ENCODE results near the gene FNDC3B.
A peak's percentile ranks its signal among the peaks of the same experiment; 100 is the strongest.

Gene FNDC3B

GRCh38 chr3:172150913-172151650 is 111.7 kb downstream of the FNDC3B start:
- no peak for DNase-seq (ENCODE audit: low read depth in 2 of 2)

DNA sequence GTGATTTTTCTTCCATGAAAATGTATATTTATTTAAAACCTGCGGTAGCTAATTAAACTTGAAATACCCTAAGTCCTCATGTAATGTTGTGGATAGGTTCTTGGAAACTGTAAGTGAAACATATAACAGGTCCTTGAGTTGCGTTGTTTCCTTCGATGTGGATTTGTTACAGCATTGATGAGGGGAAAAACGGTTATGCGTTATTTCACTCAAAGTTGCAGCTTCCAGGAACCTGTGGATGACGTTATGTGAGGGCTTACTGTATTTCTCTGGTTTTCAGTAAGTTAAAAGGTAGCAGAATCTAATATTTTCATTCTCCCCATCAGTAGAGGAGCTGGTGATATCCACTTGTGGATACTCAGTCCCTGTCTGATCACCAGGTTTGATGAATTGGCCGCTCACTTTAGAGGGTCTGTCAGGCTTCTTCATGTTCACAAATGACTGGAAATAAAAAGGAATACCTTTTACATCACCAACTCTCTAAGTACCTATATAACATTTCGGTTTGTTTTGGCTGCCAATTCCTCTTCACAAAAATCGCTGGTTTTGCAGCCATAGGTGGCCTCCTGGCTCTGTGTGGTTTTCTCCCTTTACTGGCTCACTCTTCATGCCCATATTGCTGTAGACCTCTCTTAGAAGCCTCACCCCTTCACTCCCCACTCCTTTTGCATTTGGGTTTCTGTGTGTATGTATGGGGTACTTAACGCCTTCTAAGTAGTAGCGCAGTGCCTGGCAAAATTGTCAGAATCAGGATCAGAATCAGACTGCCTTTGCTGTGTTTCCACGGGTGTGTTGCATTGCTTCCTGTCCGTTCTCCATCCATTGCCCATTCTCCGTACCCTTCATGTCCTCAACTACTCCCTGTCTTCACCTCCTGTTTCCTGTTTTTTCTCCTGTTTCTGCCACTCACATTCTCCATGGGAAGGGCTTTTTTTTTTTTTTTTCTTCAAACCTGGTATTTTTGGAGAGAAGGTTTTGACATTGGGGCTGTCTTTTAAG is 112.6 kb downstream of the FNDC3B start:
- no peak for DNase-seq (ENCODE audit: low read depth in 2 of 2)

DNA sequence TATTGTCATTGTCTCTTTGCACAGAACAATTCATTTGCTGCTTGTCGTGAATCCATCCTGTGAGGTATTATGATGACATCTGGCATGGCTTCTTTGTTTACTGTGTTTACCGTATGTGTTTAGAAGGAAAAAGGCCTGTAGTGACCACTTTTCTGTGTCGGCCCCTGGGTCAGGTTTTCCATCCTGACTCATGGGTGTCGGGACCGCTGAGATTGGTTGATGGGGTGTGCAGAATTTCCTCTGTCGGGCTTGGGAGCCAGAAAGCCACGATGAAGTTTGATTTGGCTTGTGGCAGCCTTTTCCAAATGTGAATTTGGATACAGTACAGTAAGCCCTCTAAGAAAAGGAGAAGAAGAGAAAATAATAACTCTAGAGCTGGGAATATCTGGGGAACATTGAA is 113.5 kb downstream of the FNDC3B start:
- no peak for DNase-seq (ENCODE audit: low read depth in 2 of 2)

DNA sequence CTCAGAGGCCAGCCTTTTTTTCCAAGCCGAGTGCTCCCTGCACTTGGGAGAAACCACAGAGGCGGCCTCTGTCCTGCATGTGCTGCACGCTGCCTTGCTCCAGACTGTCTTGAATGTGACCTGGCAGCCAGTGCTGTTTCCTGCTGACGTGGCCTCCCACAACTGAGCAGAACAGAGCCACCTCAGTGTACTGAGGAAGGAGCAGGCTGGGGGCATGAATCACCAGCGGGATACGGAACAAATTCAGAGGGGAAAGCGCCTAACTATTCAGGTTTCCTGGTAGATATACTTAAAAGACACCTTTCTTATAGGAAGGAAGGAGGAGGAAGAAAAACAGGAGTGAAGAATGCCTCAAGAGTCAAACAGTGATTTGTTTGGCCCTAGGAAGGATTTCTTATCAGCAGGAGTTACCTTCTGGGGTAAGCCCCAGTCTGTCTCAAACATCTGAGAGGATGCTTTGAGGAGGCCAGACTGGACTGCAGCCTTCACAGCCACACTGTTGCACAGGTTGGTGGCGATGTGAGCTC is 114.0 kb downstream of the FNDC3B start:
- DNase-seq (ENCODE audit: low read depth in 2 of 2), result peak in 1 of 2 donors; percentile 26

GRCh38 chr3:172154768-172155664 is 115.6 kb downstream of the FNDC3B start:
- no peak for DNase-seq (ENCODE audit: low read depth in 2 of 2)

DNA sequence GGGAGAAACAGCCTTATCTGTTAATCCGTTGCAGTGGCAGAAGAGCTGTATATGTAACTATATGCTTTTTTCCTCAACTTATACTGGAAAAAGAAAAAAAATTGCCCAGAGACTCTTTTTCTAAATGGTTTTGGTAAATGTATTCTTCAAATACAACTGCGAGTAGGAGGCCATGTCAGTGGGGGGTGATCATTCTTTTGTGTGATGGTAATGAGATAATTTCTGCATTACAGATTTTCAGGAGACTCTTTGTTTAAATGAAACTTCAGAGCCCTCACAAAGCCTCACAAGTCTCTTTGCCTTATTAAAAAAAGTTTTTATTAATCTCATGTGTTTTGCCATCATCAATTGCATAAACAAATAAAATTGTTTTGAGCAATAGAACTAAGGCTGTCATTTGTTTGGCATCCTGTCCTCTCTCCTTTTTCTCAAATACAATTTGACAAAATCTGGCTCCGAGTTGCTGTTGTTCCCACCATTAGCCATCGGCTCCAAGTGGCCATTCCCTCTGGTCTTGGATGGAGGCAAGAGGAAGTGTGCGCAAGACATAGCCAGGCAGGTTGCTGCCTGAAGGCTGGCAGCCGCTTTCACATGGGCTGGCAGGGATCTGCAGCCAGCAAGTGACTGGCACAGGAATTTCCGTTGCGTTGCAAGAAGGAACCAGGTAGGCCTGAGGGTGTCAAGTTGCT is 116.7 kb downstream of the FNDC3B start:
- no peak for DNase-seq (ENCODE audit: low read depth in 2 of 2)

DNA sequence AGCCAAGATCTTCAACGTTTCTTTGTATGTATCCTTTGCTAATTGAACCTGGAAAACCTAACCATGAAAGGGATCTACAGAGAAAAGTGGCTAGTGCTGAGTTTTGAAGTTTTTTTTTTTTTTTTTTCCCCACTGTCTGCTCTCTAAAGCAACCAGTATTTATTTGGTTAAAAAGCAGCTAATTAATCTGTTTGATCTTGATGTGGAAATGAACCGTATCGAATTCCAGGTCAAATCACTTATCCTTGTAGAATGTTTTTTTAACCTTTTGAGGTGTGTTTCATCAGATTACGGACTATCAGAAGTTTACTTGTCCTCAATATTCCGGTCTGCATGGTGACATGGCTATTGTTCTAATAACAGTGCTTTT is 117.2 kb downstream of the FNDC3B start:
- DNase-seq (ENCODE audit: low read depth in 2 of 2), result no peak

DNA sequence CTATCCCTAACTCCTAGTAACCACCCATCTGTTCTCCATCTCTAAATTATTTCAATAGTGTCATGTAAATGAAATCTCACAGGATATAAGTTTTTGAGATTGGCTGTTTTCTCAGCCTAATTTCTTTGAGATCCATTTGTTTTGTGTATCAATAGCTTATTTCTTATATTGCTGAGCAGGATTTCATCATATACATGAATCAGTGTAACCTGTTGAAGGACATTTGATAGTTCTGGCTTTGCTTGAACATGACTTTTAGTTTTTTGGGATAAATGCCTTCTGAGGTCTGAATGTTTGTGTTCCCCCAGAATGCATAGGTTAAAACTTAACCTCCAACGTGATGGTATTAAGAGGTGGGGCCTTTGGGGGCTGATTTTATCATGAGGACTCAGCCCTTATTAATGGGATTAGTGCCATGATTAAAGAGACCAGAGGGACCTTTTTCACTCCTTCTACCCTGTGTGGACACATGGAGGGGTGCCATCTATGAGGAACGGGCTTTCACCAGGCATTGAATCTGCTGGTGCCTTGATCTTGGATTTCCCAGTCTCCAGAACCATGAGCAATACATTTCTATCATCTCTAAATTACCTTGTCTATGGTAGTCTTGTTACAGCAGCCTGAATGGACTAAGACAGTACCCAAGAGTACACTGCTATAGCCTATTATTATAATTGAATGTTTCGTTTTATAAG is 118.3 kb downstream of the FNDC3B start:
- no peak for DNase-seq (ENCODE audit: low read depth in 2 of 2)

GRCh38 chr3:172158741-172159140 is 119.4 kb downstream of the FNDC3B start:
- DNase-seq (ENCODE audit: low read depth in 2 of 2), result no peak

- DNase-seq (ENCODE audit: low read depth in 2 of 2), result no peak
These were observed 120.0 kb downstream of the FNDC3B start for GRCh38 chr3:172159376-172159775.

DNA sequence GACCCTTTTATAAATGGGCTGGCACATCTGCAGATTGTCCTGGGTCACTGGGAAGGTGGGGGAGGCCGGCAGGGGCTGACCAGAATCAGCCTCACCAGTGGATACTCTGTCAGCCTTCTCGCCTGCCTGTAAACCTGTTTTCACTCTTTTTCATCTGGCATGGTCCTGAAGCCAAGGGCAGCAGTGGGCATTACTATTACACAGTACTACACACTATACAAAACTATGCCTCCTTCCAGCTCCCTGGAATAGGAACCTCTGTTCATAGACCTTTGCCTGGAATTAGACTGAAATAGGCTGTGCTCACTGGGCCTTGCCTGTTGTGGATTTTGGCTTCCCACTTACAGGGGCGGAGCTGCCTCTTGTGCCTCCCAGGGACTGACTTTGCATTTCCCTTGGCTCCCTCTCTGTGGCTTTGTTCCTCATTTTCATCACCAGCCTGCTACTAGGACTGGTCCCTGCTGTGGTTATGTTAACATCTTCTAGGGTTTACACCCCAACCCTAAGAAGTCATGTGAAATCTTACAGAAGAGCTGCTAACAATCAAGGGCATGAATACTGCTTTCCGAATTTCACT is 120.7 kb downstream of the FNDC3B start:
- no peak for DNase-seq (ENCODE audit: low read depth in 2 of 2)

- DNase-seq (ENCODE audit: low read depth in 2 of 2), result no peak
These were observed 121.9 kb downstream of the FNDC3B start for GRCh38 chr3:172161133-172161789.

GRCh38 chr3:172161959-172162358 is 122.6 kb downstream of the FNDC3B start:
- DNase-seq (ENCODE audit: low read depth in 2 of 2), result no peak

GRCh38 chr3:172163320-172163719 is 123.9 kb downstream of the FNDC3B start:
- no peak for DNase-seq (ENCODE audit: low read depth in 2 of 2)

DNA sequence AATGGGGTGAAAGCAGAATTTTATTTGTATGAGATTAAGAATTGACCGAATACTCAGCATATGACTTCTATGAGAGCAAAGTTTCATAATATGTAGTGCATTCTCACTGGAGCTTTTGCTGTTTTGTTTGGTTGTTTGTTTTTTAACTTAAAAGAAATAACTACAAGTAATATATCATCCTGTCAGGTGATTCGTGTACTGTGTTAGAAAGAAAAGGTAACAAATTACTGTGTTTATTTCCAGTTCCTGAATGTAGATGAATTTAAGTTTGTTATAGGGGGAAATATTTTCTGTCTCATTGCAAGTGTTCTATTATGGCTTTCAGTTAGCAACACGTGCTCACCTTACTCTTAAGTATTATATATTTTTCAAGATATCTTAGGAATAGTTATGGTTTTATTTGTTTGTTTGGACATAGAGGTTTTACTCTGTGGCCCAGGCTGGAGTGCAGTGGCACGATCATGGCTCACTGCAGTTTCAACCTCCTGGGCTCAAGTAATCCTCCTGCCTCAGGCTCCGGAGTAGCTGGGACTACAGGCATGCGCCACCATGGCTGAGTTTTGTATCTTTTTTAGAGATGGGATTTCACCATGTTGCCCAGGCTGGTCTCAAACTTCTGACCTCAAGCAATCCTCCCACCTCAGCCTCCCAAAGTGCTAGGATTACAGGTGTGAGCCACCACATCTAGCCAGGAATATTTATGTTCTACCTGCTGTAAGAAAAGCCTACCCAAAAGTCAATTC is 125.4 kb downstream of the FNDC3B start:
- no peak for DNase-seq (ENCODE audit: low read depth in 2 of 2)

- DNase-seq (ENCODE audit: low read depth in 2 of 2), result no peak
These were observed 126.9 kb downstream of the FNDC3B start for GRCh38 chr3:172166261-172166660.

GRCh38 chr3:172166890-172167289 is 127.5 kb downstream of the FNDC3B start:
- DNase-seq (ENCODE audit: low read depth in 2 of 2), result no peak

DNA sequence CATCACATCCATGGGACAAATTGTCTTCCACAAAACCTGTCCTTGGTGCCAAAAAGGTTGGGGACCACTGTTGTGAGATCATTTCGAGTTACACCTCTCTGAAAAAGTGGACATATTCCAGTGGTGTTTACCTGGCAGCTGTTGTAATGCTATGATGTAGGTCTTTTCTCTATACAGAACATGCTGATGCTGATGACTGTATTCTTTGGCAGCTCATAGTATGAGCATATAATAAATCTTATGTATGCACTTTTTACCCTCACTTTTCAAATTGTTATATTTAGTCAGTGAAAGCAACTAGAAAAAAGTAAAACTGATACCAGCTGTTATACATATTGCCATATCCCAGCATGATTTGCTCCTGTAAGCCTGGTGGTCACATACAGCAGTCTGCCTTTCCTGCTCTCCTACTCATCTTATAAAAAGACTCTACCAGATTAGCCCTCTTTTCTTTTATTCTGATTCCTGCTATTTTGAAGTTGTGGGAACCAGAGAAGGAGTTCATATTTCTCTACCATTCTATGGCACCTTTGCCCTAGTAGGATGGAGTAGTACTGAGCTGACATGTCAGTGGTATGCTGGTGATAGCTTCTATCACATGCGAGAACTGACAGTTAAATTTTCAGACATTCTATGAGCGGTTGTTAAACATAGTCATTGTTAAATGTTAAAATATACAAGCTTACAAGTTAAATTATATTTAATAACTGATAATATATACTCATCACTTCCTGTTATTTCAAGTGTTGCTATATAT is 128.7 kb downstream of the FNDC3B start:
- DNase-seq (ENCODE audit: low read depth in 2 of 2), result no peak

Measured in stimulated activated CD4-positive, alpha-beta T cell treated with anti-CD3 and anti-CD28 coated beads, Interleukin-1b, Interleukin-23, amount 100 ng/mL, for 4 hours (primary cell).